Measurements from ENCODE around the gene FBXW8. TPM values are rescaled to one million over a fixed set of nuclear protein-coding genes. Genes with fewer than 3 reads are reported as not detected.

The FBXW8 gene
- total RNA-seq, 1 experiment from 2014 or later, result 15.3 TPM

DNA sequence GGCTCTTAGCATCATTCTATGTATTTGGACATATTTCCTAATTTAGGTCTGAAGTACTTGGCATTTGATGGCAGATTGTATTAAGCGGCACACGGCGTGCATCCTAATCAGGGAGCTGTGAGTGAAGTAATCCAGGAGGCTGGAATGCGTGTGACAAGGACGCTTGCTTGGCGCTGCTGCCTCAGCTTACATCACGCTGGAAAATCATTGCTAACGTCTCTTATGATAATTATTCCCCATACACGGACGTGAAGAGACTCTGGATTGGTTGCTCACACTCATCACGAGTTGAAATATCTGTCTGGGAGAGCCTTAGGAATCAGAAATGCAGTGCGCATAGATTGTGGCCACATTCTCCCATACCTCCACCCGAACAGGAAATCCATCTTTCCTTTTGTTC, 85.3 kb downstream of the FBXW8 start:
- Mint-ChIP-seq H3K4me3 (no peak overlapping the region), H3K27me3 (ENCODE audit: low read depth) (no peaks in the 10 kb centered on the region), H3K4me1 (peaks cover 9 to 10% of the 10 kb centered on the region in 2 experiments), H3K9me3 (no peaks in the 10 kb centered on the region), H3K27ac (0 out of 7 replicates have a peak overlapping the region, but pooled peaks of 1 of the 3 experiments have one; percentile 5), H3K36me3 (ENCODE audit: insufficient read depth in 1 of 3, low read depth in 3 of 3) (peaks cover 0 to 9% (median 2%) of the 10 kb centered on the region in 3 experiments; a peak in 3 of 7 replicates)
- Histone ChIP-seq H3K4me2 (ENCODE audit: insufficient read depth, insufficient read length, low read length) (no peak overlapping the region), H3K23ac (ENCODE audit: insufficient read length, low read depth, low read length) (no peak overlapping the region), H2BK120ac (ENCODE audit: low read depth, low read length, poor library complexity, severe bottlenecking) (no peak overlapping the region), H3K79me1 (ENCODE audit: insufficient read depth, low read depth, low read length, poor library complexity, severe bottlenecking) (no peaks in the 10 kb centered on the region), H3K4ac (ENCODE audit: low read depth, low read length) (no peak overlapping the region), H2AFZ (ENCODE audit: low read length) (no peak overlapping the region), H3K23me2 (ENCODE audit: insufficient read length, low read depth, low read length, poor library complexity, severe bottlenecking) (no peaks in the 10 kb centered on the region), H3T11ph (ENCODE audit: low read length) (no peak overlapping the region), H3K9me3 (ENCODE audit: control insufficient read depth, low read depth, low read length) (no peaks in the 10 kb centered on the region), H2BK20ac (ENCODE audit: low read depth, low read length, poor library complexity, severe bottlenecking) (no peak overlapping the region), H3K27me3 (ENCODE audit: insufficient read depth, low read length) (no peaks in the 10 kb centered on the region), H2BK5ac (ENCODE audit: insufficient read length, low read length) (no peak overlapping the region), H2BK15ac (ENCODE audit: low read depth, low read length) (no peak overlapping the region), H3K4me1 (ENCODE audit: insufficient read depth, low read length) (peaks cover 2% of the 10 kb centered on the region; the same call in 1 of the 2 replicates), H4K8ac (replicated peaks; ENCODE audit: insufficient read length, low read depth, low read length) (no peak overlapping the region), H3K14ac (ENCODE audit: insufficient read depth, low read length) (no peak overlapping the region), H4K20me1 (ENCODE audit: control insufficient read depth, insufficient read depth, insufficient read length) (no peaks in the 10 kb centered on the region), H4K5ac (ENCODE audit: insufficient read length, low read depth, low read length) (no peak overlapping the region), H3K27ac (ENCODE audit: insufficient read length, low read depth, low read length) (no peak overlapping the region), H3K56ac (ENCODE audit: insufficient read length, low read depth, low read length) (no peak overlapping the region), H3K18ac (ENCODE audit: insufficient read length, low read depth, low read length) (no peak overlapping the region), H3K79me2 (ENCODE audit: insufficient read depth, low read length) (no peaks in the 10 kb centered on the region), H4K91ac (ENCODE audit: insufficient read length, low read depth, low read length) (no peak overlapping the region), H2AK5ac (ENCODE audit: insufficient read length, low read length) (no peak overlapping the region), H2BK12ac (ENCODE audit: insufficient read length, low read depth, low read length) (no peak overlapping the region), H3K9ac (ENCODE audit: extremely low read depth, insufficient read length, low read length) (no peak overlapping the region)
- no peak for DNase-seq
- TF ChIP-seq, protein P1, sequence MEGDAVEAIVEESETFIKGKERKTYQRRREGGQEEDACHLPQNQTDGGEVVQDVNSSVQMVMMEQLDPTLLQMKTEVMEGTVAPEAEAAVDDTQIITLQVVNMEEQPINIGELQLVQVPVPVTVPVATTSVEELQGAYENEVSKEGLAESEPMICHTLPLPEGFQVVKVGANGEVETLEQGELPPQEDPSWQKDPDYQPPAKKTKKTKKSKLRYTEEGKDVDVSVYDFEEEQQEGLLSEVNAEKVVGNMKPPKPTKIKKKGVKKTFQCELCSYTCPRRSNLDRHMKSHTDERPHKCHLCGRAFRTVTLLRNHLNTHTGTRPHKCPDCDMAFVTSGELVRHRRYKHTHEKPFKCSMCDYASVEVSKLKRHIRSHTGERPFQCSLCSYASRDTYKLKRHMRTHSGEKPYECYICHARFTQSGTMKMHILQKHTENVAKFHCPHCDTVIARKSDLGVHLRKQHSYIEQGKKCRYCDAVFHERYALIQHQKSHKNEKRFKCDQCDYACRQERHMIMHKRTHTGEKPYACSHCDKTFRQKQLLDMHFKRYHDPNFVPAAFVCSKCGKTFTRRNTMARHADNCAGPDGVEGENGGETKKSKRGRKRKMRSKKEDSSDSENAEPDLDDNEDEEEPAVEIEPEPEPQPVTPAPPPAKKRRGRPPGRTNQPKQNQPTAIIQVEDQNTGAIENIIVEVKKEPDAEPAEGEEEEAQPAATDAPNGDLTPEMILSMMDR (conservative IDR thresholded peaks at IDR 0.05), result no peak
- no CpG with 5 or more reads among the region's 13 CpGs for WGBS (ENCODE audit: extremely low coverage, insufficient read length, low lambda C conversion rate)
